K562 (cell line): ENCODE measurements around the gene PRSS57. TPM values are rescaled to one million over a fixed set of nuclear protein-coding genes. Genes with fewer than 3 reads are reported as not detected.

Experiments
- NR2C2 ChIP-seq, 2 experiments: fragments of 200-800 bp in 1 of 2; sonication (Bioruptor generic) in 1 of 2; sonication (generic) in 1 of 2; formaldehyde crosslinking in 1 of 2; IDR thresholded peaks; 2 replicates each; pipeline versions ENCODE4 v1.6.1 to v1.8.0; 2016 to 2022; ENCODE audit warnings: mild to moderate bottlenecking in 1 of 2, missing compliant biosample characterization in 1 of 2, missing genetic modification characterization in 1 of 2, missing genetic modification reagents in 1 of 2
- PRPF4 ChIP-seq: fragments of 200-400 bp; formaldehyde crosslinking; IDR thresholded peaks from one replicate; pipeline ENCODE4 v1.6.1; 2017; ENCODE audit warnings: low read length, low read depth, mild to moderate bottlenecking; ENCODE audit not compliant: insufficient read depth, poor library complexity, severe bottlenecking
- SPI1 ChIP-seq: IDR thresholded peaks from 2 replicates; pipeline ENCODE4 v1.6.1; 2011; ENCODE audit warnings: low read depth, low read length, control low read depth, borderline replicate concordance
- ZNF316 ChIP-seq: fragments of 450-650 bp; IDR thresholded peaks from 2 replicates; pipeline ENCODE4 v1.6.1; 2016
- polyA plus RNA-seq, 8 experiments: library from polyadenylated mRNA; depleted of rRNA in 4 of 8; stranded (reverse) in 5 of 8; unstranded in 3 of 8; fragments of >200 nt; fragmentation: Nextera tagmentation in 2 of 8; fragmentation: Illumina TruSeq in 1 of 8; extraction: Ambion mirVana in 2 of 8; extraction: Trizol in 1 of 8; gene quantifications; 2 replicates each; pipeline versions ENCODE4 v1.2.1 to v1.2.3, GENCODE V29; 2011 to 2014; ENCODE audit warnings: inconsistent platforms in 1 of 8, missing spikeins in 1 of 8
- total RNA-seq, 7 experiments: library from RNA; depleted of rRNA in 6 of 7; stranded (reverse); fragments of >200 nt in 6 of 7; fragmentation: Illumina TruSeq in 2 of 7; extraction: Trizol in 2 of 7; gene quantifications; 2 replicates each; pipeline versions ENCODE4 v1.2.1 to v1.2.3, GENCODE V29; 2011 to 2021; ENCODE audit warnings: low replicate concordance in 1 of 7
- TF ChIP-seq, protein P1 (sequence below), 2 experiments: fragments of 450-650 bp; formaldehyde crosslinking in 1 of 2; IDR thresholded peaks; 2 replicates each; pipeline versions ENCODE4 v1.4.0 to v1.6.1; 2014 to 2020; ENCODE audit warnings: mild to moderate bottlenecking in 2 of 2, borderline replicate concordance in 1 of 2, low read depth in 1 of 2
- TF ChIP-seq, protein P2 (sequence below): fragments of 200-800 bp; sonication (Bioruptor generic); IDR thresholded peaks from 2 replicates; pipeline ENCODE4 v1.6.1; 2017; ENCODE audit warnings: missing genetic modification characterization, missing compliant biosample characterization
- TF ChIP-seq, protein P3 (sequence below): fragments of 150-350 bp; conservative IDR thresholded peaks from 2 replicates; pipeline ENCODE4 v1.6.1; 2014; ENCODE audit warnings: low read length
- TF ChIP-seq, protein P4 (sequence below): sonication (generic); formaldehyde crosslinking; IDR thresholded peaks from 2 replicates; pipeline ENCODE4 v1.8.0; 2022; ENCODE audit warnings: missing genetic modification reagents, mild to moderate bottlenecking, moderate library complexity, borderline replicate concordance
- TF ChIP-seq, protein P5 (sequence below): fragments of 250-450 bp; sonication (Bioruptor Pico); IDR thresholded peaks from 2 replicates; pipeline ENCODE4 v1.5.0; 2021

The PRSS57 gene
- total and polyA plus RNA-seq, 9 of the 15 experiments (the other 6 are each of a cell fraction or from before 2014, with no cell fraction given): 0.06 to 2.5 (median 1.3) TPM; not detected in 3

DNA sequence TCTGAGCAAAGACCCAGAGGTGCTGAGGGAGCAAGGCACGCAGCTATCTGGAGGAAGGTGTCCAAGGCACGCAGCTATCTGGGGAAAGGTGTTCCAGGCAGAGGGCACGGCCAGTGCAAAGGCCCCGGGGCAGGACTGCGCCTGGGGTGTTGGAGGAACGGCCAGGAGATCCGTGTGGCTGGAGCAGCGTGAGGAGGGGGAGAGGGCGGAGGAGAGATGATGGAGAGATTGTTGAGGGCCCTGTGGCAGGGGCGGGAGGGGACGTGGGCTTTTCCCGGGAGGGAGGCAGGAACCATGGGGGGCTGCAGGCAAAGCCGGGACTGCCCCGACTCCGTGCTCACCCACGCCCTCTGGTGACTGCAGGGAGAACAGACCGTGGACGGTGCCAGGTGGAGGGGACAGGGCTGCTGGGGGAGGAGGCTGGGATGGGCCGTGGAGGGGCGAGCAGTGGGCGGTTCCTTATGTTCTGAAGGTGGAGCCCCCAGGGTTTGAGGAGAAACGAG, 42.4 kb upstream of the PRSS57 start (continued):
- TF ChIP-seq, protein P1, sequence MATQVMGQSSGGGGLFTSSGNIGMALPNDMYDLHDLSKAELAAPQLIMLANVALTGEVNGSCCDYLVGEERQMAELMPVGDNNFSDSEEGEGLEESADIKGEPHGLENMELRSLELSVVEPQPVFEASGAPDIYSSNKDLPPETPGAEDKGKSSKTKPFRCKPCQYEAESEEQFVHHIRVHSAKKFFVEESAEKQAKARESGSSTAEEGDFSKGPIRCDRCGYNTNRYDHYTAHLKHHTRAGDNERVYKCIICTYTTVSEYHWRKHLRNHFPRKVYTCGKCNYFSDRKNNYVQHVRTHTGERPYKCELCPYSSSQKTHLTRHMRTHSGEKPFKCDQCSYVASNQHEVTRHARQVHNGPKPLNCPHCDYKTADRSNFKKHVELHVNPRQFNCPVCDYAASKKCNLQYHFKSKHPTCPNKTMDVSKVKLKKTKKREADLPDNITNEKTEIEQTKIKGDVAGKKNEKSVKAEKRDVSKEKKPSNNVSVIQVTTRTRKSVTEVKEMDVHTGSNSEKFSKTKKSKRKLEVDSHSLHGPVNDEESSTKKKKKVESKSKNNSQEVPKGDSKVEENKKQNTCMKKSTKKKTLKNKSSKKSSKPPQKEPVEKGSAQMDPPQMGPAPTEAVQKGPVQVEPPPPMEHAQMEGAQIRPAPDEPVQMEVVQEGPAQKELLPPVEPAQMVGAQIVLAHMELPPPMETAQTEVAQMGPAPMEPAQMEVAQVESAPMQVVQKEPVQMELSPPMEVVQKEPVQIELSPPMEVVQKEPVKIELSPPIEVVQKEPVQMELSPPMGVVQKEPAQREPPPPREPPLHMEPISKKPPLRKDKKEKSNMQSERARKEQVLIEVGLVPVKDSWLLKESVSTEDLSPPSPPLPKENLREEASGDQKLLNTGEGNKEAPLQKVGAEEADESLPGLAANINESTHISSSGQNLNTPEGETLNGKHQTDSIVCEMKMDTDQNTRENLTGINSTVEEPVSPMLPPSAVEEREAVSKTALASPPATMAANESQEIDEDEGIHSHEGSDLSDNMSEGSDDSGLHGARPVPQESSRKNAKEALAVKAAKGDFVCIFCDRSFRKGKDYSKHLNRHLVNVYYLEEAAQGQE (IDR thresholded peaks at IDR 0.05; ENCODE audit: borderline replicate concordance): peak; percentile 19; the same call in 1 of the 2 replicates
- TF ChIP-seq, protein P1 (CRISPR knock-in tag; IDR thresholded peaks at IDR 0.05; ENCODE audit: low read depth): no peak
- TF ChIP-seq ZNF316 (no peak), SPI1 (no peak), PRPF4 (no peak), NR2C2 (CRISPR knock-in tag; IDR thresholded peaks at IDR 0.05) (no peak), NR2C2 (tag; IDR thresholded peaks at IDR 0.05) (no peak)
- TF ChIP-seq, protein P2, sequence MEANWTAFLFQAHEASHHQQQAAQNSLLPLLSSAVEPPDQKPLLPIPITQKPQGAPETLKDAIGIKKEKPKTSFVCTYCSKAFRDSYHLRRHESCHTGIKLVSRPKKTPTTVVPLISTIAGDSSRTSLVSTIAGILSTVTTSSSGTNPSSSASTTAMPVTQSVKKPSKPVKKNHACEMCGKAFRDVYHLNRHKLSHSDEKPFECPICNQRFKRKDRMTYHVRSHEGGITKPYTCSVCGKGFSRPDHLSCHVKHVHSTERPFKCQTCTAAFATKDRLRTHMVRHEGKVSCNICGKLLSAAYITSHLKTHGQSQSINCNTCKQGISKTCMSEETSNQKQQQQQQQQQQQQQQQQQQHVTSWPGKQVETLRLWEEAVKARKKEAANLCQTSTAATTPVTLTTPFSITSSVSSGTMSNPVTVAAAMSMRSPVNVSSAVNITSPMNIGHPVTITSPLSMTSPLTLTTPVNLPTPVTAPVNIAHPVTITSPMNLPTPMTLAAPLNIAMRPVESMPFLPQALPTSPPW: no peak; the same call in 1 of the 2 replicates
- TF ChIP-seq, protein P3, sequence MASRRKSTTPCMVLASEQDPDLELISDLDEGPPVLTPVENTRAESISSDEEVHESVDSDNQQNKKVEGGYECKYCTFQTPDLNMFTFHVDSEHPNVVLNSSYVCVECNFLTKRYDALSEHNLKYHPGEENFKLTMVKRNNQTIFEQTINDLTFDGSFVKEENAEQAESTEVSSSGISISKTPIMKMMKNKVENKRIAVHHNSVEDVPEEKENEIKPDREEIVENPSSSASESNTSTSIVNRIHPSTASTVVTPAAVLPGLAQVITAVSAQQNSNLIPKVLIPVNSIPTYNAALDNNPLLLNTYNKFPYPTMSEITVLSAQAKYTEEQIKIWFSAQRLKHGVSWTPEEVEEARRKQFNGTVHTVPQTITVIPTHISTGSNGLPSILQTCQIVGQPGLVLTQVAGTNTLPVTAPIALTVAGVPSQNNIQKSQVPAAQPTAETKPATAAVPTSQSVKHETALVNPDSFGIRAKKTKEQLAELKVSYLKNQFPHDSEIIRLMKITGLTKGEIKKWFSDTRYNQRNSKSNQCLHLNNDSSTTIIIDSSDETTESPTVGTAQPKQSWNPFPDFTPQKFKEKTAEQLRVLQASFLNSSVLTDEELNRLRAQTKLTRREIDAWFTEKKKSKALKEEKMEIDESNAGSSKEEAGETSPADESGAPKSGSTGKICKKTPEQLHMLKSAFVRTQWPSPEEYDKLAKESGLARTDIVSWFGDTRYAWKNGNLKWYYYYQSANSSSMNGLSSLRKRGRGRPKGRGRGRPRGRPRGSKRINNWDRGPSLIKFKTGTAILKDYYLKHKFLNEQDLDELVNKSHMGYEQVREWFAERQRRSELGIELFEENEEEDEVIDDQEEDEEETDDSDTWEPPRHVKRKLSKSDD: no peak
- TF ChIP-seq, protein P4, sequence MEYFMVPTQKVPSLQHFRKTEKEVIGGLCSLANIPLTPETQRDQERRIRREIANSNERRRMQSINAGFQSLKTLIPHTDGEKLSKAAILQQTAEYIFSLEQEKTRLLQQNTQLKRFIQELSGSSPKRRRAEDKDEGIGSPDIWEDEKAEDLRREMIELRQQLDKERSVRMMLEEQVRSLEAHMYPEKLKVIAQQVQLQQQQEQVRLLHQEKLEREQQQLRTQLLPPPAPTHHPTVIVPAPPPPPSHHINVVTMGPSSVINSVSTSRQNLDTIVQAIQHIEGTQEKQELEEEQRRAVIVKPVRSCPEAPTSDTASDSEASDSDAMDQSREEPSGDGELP: peak; percentile 54; the same call in 1 of the 2 replicates
- TF ChIP-seq, protein P5, sequence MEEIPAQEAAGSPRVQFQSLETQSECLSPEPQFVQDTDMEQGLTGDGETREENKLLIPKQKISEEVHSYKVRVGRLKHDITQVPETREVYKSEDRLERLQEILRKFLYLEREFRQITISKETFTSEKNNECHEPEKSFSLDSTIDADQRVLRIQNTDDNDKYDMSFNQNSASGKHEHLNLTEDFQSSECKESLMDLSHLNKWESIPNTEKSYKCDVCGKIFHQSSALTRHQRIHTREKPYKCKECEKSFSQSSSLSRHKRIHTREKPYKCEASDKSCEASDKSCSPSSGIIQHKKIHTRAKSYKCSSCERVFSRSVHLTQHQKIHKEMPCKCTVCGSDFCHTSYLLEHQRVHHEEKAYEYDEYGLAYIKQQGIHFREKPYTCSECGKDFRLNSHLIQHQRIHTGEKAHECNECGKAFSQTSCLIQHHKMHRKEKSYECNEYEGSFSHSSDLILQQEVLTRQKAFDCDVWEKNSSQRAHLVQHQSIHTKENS: no peak
